ENCODE results near the gene CUX1.

CUX1 gene

GRCh38 chr7:101998029-101998905, 180.8 kb downstream of the CUX1 start:
- no peak for TF ChIP-seq GATA3 (IDR thresholded peaks at IDR 0.05; ENCODE audit: low read depth, low read length)
- TF ChIP-seq GATA2 (IDR thresholded peaks at IDR 0.05; ENCODE audit: low read depth, low read length) = no peak

DNA sequence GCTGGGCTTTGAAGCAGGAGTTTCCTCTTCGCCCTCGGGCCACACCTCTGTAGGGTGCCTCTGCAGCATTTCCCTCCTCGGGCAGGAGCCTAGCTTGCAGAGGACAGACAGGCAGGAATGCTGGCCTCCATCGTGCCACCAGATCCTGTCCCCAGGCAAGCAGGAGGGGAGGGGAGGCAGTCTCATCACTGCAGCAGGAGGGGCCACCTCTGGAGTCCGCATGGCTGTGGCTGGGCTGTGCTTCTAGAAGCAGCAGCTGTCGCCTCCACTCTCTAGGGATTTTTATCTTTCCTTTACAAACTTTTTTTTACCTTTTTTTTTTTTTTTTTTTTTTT, 181.4 kb downstream of the CUX1 start:
- TF ChIP-seq GATA2 (IDR thresholded peaks at IDR 0.05; ENCODE audit: low read depth, low read length) = no peak
- no peak for TF ChIP-seq GATA3 (IDR thresholded peaks at IDR 0.05; ENCODE audit: low read depth, low read length)

GRCh38 chr7:101999393-101999792, 182.0 kb downstream of the CUX1 start:
- no peak for TF ChIP-seq GATA2 (IDR thresholded peaks at IDR 0.05; ENCODE audit: low read depth, low read length)
- TF ChIP-seq GATA3 (IDR thresholded peaks at IDR 0.05; ENCODE audit: low read depth, low read length) = no peak

- TF ChIP-seq GATA3 (IDR thresholded peaks at IDR 0.05; ENCODE audit: low read depth, low read length) (no peak), GATA2 (IDR thresholded peaks at IDR 0.05; ENCODE audit: low read depth, low read length) (no peak)
Observed at GRCh38 chr7:102000123-102000522, 182.7 kb downstream of the CUX1 start.

- TF ChIP-seq GATA2 (IDR thresholded peaks at IDR 0.05; ENCODE audit: low read depth, low read length) = no peak
- TF ChIP-seq GATA3 (IDR thresholded peaks at IDR 0.05; ENCODE audit: low read depth, low read length) = no peak
Observed at GRCh38 chr7:102004229-102004628, 186.8 kb downstream of the CUX1 start.

DNA sequence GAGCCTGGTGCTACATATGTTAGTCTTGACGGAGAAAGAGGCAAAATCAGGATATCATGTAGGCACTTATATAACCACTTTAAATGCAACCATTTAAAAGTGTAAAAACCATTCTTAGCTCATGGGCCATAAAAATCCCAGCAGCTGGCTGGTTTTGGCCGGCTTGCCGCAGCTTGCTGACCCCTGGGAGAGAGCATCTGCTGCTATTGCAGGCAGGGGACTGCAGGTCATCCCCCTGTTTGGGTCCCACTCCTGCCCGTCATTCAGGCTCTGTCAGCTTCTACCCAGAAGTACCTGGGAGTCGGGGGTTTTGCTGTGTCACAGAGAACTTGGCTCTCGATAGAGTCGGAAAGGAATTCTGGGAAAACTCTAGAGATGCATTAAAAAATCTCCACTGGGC, 187.4 kb downstream of the CUX1 start:
- TF ChIP-seq GATA3 (IDR thresholded peaks at IDR 0.05; ENCODE audit: low read depth, low read length) = no peak
- TF ChIP-seq GATA2 (IDR thresholded peaks at IDR 0.05; ENCODE audit: low read depth, low read length) = no peak

GRCh38 chr7:102005933-102006480, 188.6 kb downstream of the CUX1 start:
- TF ChIP-seq GATA2 (IDR thresholded peaks at IDR 0.05; ENCODE audit: low read depth, low read length) (no peak), GATA3 (IDR thresholded peaks at IDR 0.05; ENCODE audit: low read depth, low read length) (no peak)

DNA sequence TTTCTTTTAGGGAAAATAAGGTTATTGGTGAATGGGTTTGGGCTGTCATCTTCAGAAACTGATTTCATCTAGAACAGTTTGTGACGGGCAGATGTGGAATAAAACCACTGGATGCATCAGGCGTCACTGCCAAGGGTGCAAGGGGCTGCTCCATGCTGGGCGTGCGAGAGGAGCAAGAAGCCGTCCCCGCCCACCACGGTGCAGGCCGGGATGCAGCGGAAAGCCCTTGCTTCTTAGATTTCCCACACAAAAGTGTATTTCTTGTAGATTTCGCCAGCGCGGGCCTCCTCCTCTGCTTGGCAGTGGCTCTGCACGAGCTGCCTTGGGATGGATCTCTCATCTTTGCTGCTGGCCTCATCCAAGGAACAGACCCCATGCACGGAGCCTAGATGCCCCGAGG, 189.3 kb downstream of the CUX1 start:
- TF ChIP-seq GATA3 (IDR thresholded peaks at IDR 0.05; ENCODE audit: low read depth, low read length) = no peak
- TF ChIP-seq GATA2 (IDR thresholded peaks at IDR 0.05; ENCODE audit: low read depth, low read length) = no peak

DNA sequence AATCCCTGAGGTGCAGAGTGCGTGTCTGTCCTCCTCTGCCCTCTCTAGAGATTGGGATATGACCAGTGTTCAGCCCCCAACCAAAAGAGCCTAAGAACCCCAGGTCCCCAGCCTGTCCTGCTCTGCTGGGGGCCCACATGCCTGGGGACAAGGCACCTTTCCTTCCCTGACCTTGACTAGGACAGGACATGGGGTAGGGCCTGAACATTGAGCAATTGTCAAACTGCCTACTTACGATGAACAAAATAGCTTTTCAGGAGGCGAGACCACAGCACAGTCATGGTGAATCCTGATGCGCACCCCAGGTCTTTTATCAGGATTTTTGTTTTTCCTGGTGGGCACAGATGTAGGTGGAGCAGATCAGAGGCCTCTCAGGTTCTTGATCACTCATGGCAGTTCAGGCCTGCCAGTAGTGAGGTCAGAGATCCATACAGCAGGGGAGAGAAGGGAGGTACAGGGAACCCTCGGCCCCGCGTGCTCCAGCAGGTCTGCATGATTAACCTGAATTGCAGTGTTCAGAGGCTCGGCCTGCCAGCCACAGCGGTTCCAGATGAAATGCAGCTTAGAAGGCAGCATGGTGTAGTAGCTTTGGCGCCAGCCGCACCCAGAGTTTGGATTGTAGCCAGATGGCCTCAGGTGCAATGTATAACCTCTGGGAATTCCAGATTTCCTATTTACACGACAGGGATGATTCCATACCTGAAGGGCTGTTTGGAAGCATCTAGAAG, 191.3 kb downstream of the CUX1 start:
- TF ChIP-seq GATA3 (IDR thresholded peaks at IDR 0.05; ENCODE audit: low read depth, low read length) (no peak), GATA2 (IDR thresholded peaks at IDR 0.05; ENCODE audit: low read depth, low read length) (no peak)

GRCh38 chr7:102009628-102010027, 192.2 kb downstream of the CUX1 start:
- TF ChIP-seq GATA3 (IDR thresholded peaks at IDR 0.05; ENCODE audit: low read depth, low read length) (no peak), GATA2 (IDR thresholded peaks at IDR 0.05; ENCODE audit: low read depth, low read length) (no peak)

GRCh38 chr7:102012941-102013461, 195.6 kb downstream of the CUX1 start:
- no peak for TF ChIP-seq GATA2 (IDR thresholded peaks at IDR 0.05; ENCODE audit: low read depth, low read length)
- TF ChIP-seq GATA3 (IDR thresholded peaks at IDR 0.05; ENCODE audit: low read depth, low read length) = no peak

- TF ChIP-seq GATA3 (IDR thresholded peaks at IDR 0.05; ENCODE audit: low read depth, low read length) (no peak), GATA2 (IDR thresholded peaks at IDR 0.05; ENCODE audit: low read depth, low read length) (no peak)
Observed at GRCh38 chr7:102018876-102019275, 201.4 kb downstream of the CUX1 start.

DNA sequence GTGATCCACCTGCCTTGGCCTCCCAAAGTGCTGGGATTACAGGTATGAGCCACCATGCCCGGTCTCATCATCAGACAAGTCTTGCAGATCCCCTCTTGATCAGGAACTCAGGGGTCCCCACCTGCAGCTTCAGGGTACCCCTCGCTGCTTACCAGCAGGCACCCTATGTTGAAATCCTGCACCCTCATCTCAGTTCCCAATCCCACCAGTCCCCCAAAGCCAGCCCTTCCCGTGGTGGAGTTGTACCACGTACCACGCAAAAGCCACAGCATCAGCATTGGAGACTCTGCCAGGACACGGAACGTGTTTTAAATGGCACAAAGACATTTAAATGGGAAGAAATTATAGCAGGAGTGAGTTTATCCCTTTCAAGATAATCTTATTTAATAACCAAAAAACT, 202.0 kb downstream of the CUX1 start:
- no peak for TF ChIP-seq GATA3 (IDR thresholded peaks at IDR 0.05; ENCODE audit: low read depth, low read length)
- TF ChIP-seq GATA2 (IDR thresholded peaks at IDR 0.05; ENCODE audit: low read depth, low read length) = no peak

DNA sequence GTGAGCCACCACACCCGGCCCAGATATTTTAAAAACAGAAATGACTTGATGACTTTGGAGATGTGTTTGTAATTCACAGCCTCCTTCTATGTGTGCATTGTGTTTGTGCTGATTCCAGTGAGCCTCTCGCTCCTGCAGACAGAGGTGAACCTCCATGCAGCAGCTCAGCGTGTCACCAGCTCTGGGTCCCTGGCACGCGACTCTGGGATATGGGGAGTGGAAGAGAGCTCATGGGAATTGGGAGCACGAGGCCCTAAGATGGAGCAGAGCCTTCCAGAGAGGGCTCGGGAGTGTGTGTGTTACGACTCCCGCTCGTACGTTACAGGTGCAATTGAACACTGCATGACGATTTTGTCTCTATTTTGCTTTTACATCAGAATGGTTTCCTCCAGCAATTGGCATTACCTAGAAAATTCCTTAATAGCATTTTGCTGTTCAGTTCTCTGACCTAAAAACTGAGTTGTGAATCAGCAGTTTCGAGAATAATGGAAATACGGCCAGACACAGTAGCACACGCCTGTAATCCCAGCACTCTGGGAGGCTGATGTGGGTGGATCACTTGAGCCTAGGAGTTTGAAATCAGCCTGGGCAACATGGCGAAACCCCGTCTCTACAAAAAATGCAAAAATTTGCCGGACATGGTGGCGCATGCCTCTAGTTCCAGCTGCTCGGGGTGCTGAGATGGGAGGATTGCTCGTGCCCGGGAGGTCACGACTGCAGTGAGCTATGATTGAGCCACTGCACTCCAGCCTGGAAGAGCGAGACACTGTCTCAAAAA, 204.6 kb downstream of the CUX1 start:
- no peak for TF ChIP-seq GATA3 (IDR thresholded peaks at IDR 0.05; ENCODE audit: low read depth, low read length)
- no peak for TF ChIP-seq GATA2 (IDR thresholded peaks at IDR 0.05; ENCODE audit: low read depth, low read length)

Measured in SH-SY5Y (cell line).